ENCODE data around the gene RNU6-7. TPM values are rescaled to one million over a fixed set of nuclear protein-coding genes. Genes with fewer than 3 reads are reported as not detected.

Gene RNU6-7
- total and polyA plus RNA-seq, 2 experiments from 2014 or later: not detected

GRCh38 chr14:32212833-32213232, 11.0 kb downstream of the RNU6-7 start:
- H3K36me3 ChIP-seq: no peaks in the 10 kb centered on the region
- H3K27ac ChIP-seq: no peak overlapping the region
- no peak for DNase-seq (ENCODE audit: low read depth in 1 of 2, low spot score in 1 of 2)
- no peak overlapping the region for H3K4me3 ChIP-seq
- no peak for TF ChIP-seq CTCF (IDR thresholded peaks at IDR 0.05; ENCODE audit: low read depth, low read length)
- H3K4me1 ChIP-seq (ENCODE audit: low read depth): no peaks in the 10 kb centered on the region
- H3K27me3 ChIP-seq: no peaks in the 10 kb centered on the region
- no peaks in the 10 kb centered on the region for H3K9me3 ChIP-seq (ENCODE audit: low read depth)

- H3K4me3 ChIP-seq: no peak overlapping the region
- H3K27ac ChIP-seq: no peak overlapping the region
- DNase-seq (ENCODE audit: low read depth in 1 of 2, low spot score in 1 of 2): no peak
- H3K27me3 ChIP-seq: no peaks in the 10 kb centered on the region
- no peaks in the 10 kb centered on the region for H3K36me3 ChIP-seq
- H3K9me3 ChIP-seq (ENCODE audit: low read depth): no peaks in the 10 kb centered on the region
- no peaks in the 10 kb centered on the region for H3K4me1 ChIP-seq (ENCODE audit: low read depth)
- no peak for TF ChIP-seq CTCF (IDR thresholded peaks at IDR 0.05; ENCODE audit: low read depth, low read length)
Observed at GRCh38 chr14:32217301-32217700, 15.5 kb downstream of the RNU6-7 start.

- H3K4me3 ChIP-seq: no peak overlapping the region
- no peaks in the 10 kb centered on the region for H3K27me3 ChIP-seq
- peak; percentile 48 for TF ChIP-seq CTCF (IDR thresholded peaks at IDR 0.05; ENCODE audit: low read depth, low read length)
- peak overlapping the region; percentile 1 for H3K27ac ChIP-seq
- peaks cover 19% of the 10 kb centered on the region for H3K4me1 ChIP-seq (ENCODE audit: low read depth)
- H3K9me3 ChIP-seq (ENCODE audit: low read depth): no peaks in the 10 kb centered on the region
- DNase-seq (ENCODE audit: low read depth in 1 of 2, low spot score in 1 of 2): peak; percentile 40 to 61
- H3K36me3 ChIP-seq: no peaks in the 10 kb centered on the region
Observed at GRCh38 chr14:32224737-32225377, 23.0 kb downstream of the RNU6-7 start.

DNA sequence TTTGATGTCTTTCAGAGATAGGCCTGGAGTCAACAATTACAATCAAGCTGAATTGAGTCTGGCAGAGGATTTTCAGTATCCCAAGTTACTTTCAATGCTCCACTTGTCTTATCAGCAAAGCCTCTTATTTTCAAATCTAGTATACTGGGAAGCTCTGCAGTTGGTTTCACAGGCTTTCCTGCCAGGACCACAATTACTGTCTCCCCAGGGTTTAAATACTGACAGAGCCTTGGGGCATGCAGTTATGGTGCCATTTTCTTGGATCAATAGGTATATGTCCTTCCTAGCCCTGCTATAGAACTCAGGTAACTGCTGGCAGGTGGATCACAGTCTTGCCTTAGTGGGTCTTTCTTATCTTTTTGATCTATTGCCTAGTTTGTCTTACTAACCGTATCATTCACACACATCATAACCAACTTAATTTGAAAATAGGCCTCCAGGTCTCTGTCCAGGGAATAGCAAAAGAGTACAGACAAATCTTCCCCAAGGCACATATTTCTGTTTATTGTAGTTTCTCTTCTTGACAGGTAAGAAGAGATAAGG, 23.6 kb downstream of the RNU6-7 start:
- Histone ChIP-seq H3K4me1 (ENCODE audit: low read depth) (peaks cover 19% of the 10 kb centered on the region), H3K27me3 (no peaks in the 10 kb centered on the region), H3K36me3 (no peaks in the 10 kb centered on the region), H3K4me3 (no peak overlapping the region), H3K9me3 (ENCODE audit: low read depth) (no peaks in the 10 kb centered on the region), H3K27ac (peak overlapping the region; percentile 1)
- DNase-seq (ENCODE audit: low read depth in 1 of 2, low spot score in 1 of 2): no peak
- TF ChIP-seq CTCF (IDR thresholded peaks at IDR 0.05; ENCODE audit: low read depth, low read length): no peak

DNA sequence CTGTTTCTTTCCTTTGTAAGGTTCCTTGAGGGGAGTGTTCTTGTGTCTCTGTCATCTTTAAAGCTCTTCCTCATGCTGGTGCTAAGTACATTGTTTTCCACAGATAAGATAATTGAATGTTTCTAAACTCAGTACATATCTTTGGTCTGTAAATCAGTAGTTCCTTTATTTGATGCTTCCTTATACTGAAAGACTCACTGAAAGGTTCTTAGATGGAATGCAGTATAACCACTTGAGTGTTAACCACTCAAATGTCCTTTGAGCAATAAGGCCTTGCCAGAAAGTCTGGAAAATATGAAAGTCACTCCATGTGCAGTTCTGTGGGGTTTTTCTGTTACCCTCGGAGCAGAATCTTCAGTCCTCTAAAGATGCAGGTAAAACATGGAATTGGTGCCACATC, 24.2 kb downstream of the RNU6-7 start:
- Histone ChIP-seq H3K27me3 (no peaks in the 10 kb centered on the region), H3K9me3 (ENCODE audit: low read depth) (no peaks in the 10 kb centered on the region), H3K4me1 (ENCODE audit: low read depth) (peaks cover 19% of the 10 kb centered on the region), H3K27ac (no peak overlapping the region), H3K36me3 (no peaks in the 10 kb centered on the region), H3K4me3 (no peak overlapping the region)
- no peak for TF ChIP-seq CTCF (IDR thresholded peaks at IDR 0.05; ENCODE audit: low read depth, low read length)
- peak in 1 of 2 donors; percentile 19 for DNase-seq (ENCODE audit: low read depth in 1 of 2, low spot score in 1 of 2)

Data from cardiac muscle cell (in vitro differentiated cells and primary cell).